Measurements from ENCODE around the gene C11orf58.

Gene C11orf58

DNA sequence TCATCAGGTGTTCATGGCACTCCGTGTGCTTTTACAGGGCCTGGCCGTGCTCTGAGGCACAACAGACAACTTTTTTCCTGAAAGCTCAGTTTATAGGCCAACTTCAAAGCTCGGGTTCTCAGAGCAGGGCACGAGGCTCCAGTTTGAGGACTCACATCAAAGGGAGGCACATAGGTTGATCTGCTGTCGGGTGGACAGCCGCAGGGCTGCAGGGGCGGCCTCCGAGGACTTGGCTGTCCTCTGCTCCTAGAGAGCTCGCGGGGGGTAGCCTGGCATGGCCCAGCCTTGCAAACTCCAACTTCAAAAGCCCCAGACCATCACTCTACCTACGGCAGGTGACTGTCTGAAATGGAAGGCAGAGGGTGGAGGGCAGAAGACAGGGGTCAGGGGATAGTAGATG, 31.6 kb downstream of the C11orf58 start:
- no peak for DNase-seq

DNA sequence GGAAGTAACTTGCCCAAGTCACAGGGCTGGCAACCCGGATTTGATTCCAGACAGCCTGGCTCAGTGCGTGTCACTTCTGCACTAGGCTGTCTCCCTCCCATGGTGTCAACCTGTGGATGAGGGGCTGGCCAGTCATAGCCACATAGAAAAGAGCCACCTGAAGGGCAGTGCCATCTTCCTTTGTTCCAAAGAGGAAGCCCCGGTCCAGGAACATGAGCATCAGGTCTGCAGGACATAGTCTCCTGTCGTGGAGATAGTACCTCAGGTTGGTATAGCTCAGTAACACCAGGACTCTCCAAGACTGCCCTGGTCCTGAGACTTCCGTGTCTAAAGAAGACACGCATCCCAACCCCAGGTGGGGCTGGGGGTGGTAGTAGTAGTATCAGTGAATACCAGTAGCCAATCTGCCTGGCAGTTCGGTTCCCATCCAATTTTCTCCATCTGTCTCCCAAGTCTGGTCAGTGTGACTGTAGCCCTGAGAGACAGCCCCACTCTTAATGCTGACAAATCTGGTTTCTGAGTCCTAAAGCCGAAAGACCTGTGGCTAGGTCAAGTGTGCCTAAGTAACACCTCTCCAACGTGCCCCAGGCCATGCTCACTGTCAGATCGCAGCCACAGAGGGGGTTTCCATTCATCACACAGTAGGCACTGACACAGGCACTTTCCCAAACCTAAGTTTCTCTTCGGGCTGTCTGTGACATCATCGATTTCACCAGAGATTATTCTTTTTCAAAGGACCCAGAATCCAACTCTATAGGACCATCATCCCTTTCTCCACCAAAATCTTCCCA, 33.1 kb downstream of the C11orf58 start:
- DNase-seq, result no peak

DNA sequence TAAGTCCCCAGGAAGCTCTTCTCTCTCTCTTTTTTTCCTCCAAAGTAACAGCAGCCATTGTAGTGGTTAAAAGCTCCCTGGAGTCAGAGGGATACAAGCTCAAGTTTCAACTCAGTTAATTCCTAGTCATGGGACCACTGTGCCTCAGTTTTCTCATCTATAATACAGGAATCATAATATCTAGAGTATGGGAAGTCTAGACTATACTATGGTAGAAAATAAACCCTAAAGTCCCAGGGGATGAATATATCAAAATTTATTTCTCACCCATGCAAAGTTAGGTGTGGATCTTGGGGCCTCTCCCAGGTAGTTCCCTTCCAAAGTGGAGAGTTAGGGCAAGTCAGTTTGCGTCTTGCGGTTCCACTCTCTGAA, 33.7 kb downstream of the C11orf58 start:
- DNase-seq, result no peak

DNA sequence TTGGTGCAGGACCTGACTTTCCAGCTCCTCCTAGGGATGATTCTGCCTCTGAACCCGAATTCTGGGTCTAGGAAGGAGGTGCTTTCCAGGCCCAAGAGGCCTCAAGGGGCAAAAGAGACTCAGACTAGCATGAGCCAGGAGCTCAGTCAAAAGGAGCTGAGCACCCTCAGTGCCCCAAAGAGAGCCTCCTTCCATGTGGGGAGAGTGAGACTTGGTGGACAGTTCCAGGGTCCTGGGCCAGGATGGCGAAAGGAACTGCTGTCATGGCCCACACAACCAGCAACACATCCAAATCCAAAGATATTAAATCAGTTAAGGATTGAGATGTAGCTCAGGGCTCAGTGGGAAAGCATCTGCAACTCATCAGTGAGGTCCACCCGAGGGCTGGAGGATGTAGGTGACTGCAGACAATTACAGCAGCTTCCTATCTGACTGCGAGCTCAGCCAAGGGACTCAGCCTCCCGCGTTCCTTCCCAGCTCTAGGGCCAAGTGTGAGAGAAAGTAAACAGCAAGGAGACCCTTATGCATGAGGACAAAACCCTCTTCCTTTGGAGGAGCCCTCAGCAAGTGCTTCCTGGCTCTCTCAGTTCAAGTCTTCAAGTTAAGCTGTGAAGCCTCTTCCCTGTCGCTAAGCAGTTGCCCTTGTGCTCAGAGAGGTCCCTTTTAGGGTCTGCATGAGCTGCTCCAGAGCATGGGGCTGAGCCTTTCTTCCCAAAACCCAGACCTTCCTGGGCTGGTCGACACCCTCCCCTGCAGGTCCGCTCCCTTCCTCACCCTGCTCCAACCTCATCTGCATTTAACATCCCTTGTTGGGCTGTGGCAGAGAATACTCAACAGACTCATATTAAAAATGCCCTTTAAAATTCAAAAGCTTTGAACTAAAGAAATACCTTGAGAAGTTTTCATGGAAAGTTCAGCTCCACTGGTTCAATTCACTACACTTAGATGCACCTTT, 35.8 kb downstream of the C11orf58 start:
- DNase-seq, result no peak

DNA sequence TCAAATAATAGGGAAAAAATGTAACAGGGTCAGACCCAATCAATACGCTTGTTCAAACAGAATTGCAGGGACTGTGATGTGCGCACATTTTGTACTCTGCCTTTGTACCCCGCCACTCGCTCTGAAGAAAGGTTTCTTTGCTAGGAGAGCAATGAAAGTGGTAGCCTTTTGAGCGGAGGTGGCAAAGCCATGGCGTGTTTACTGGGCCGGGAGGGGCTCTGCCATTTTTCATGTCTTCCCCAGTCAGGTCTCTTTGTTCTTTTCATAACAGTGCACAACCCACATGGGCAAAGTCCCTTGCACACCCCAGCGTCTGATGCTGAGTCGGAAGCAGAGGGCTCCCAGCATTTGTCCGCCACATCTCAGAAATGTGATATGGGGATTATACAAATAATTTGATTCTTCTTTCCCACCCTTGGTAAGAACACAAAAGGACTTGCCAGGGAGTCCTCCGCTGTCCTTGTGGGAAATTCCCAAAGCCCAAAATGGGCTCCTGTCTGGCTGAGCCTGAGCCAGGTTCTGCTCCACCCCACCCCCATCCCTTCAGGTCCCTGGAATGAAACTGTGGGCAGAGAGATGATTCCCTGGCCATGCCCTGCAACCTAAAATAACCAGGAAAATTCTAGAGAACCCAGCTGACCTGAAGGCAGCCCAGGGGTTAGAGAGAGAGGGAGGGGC, 36.6 kb downstream of the C11orf58 start:
- DNase-seq, result no peak

DNA sequence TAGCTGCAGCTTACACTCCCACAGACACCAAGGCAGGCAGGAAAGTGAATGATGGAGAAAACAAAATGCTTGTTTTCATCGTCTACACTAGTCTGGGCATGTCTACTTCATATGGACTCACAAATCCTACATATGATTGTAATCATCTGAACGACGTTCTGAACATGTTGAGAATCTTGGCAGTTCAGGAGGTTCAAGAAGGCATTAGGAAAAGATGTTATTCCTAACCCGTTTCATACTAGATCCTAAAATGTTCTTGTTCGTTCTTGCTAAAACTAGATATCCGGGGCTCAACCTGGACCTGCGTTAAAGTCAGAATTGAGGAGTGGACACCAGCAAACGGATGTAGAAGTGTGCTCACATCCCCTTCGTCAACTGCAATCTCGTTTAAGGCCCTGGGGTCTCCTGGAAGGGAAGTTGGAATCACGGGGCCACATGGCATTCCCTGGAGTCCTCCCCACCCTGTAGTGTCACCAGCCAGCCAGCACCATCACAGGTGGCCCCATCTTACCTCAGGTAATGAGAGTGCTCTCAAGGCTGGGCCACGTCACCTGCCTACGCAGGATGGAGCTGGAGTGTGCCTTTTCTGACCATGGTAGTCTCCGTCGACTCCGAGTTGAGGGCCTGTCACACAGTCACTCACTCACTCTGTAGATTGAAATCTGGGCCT, 37.3 kb downstream of the C11orf58 start:
- DNase-seq, result no peak

DNA sequence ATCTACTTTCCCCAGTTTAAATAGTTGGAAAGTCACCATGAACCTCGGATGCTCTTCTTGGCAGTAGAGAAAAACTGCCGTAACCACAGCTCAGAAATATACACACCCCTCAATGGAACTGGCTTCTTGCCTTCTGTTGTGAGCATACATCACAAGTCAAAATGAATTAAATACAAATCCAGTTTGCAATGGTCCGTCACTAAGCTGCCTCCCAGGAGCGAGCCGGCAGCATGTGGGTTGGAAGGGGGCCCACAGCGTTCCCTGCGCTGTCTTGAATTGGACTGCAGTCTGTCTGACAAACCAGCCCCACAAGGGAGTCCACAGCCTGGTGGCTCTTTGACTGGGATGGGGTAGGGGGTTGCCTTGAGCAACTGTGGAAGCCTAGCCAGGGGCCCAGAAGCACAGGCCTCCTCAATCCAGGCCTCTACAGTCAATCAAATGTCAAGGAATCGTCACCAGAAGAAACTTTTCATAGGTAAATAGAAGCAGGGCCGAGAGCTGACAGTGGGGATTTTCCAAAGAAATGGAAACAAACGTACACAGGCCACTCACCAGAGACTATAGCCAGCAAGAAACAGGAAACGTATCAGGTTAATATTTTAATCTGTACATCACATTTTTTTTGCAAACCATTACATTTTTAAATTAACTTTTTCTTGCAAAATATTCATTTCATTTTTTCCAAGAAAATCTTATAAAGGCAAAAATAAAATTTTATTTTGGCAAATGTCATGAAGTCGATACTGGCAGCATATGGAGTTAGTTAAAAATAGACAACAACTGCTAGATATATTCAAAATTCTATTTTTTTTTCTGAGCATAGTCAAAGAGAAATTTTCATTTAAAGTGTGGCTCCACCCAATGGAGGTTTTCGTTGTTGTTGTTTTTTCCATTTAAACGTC, 38.5 kb downstream of the C11orf58 start:
- DNase-seq, result no peak

DNA sequence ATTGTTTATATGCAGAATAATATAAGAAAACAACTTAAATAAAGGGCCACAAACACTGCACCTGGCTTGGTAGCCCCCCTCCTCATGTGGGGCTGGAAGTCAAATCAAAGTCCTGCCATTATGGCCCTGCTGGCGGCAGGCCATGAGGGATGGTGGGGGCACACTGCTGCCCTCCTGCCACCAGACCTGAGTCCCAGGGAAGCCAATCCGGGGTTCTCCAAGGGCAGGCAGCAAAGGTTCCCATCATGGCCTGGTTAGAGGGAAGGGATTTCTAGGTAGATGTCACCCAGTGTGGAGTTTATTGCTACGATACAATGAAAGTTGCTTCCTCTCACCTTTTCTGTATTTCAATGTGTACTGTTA, 39.1 kb downstream of the C11orf58 start:
- DNase-seq, result no peak

DNA sequence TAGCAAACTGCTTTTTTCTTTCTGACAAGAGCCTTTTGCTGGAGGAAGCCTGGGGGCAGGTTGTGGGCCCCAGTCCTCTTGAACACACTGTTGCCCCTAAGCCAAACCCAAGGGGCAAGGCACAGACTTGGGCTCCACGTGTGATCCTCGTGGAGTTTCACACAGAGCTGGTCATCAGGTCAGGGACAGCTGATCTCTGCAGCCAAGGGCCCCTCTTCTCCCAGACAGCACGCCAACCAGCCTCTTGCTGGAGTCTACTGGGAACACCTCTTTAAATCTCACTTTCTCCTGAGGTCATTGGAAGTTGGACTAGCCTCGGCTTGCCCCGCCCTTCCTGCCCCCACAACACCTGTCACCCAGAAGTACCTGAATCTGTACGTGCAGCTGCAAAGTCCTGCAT, 39.8 kb downstream of the C11orf58 start:
- no peak for DNase-seq

DNA sequence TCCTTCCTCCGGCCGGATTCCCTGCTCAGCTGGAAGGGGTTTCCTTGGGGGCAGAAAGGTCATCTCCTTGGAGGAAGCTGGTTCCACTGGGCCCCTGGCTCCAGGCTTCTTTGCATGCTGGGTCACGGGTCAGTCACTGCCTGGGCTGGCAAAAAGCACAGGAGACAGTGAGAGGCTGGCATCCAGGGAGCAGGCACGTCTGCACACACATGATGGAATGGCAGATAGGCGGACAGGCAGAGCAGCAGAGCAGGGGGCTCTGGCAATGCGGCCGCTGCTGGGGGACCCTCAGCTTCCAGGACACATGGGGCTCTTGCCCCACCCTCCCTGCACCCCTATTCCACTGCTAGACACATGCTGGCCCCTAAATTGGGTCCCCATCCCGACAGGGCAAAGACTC, 40.4 kb downstream of the C11orf58 start:
- no peak for DNase-seq

DNA sequence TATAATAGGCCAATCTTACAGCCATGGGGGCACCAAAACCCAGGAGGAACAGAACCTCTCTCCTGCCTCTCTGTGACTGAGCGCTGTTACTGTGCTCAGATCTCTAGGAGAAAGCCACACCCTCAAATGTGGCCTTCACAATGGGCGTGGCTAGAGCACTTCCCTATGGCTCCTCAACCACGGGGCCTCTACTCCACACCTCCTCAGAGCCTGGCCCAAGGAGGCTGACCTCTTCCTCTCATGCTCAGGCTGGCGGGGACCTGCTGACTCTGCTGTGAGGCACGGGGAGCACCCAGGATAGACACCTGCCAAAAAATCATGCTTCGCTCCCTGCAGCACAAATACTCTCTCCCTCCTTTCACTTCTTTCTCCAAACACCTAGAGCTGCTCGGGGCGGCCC, 41.0 kb downstream of the C11orf58 start:
- no peak for DNase-seq

DNA sequence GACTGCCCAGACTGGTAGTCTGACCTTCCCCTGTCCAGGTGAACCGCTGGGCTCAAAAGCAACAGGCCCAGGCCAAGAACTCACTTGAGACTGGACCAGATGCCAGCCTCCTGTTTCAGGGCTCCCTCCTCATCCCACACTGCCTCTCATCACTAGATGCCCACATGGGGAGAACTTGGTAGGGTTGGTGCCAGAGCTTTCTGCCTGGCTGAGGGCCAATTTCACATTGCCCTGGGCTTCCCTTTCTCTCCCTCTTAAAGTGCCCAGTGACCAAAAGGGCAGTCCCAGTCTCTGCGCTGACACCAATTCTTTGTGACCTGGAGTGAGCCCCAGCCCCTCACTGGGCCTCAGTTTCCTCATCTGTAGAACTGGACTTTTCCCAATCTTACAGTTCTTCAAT, 41.7 kb downstream of the C11orf58 start:
- DNase-seq, result no peak

DNA sequence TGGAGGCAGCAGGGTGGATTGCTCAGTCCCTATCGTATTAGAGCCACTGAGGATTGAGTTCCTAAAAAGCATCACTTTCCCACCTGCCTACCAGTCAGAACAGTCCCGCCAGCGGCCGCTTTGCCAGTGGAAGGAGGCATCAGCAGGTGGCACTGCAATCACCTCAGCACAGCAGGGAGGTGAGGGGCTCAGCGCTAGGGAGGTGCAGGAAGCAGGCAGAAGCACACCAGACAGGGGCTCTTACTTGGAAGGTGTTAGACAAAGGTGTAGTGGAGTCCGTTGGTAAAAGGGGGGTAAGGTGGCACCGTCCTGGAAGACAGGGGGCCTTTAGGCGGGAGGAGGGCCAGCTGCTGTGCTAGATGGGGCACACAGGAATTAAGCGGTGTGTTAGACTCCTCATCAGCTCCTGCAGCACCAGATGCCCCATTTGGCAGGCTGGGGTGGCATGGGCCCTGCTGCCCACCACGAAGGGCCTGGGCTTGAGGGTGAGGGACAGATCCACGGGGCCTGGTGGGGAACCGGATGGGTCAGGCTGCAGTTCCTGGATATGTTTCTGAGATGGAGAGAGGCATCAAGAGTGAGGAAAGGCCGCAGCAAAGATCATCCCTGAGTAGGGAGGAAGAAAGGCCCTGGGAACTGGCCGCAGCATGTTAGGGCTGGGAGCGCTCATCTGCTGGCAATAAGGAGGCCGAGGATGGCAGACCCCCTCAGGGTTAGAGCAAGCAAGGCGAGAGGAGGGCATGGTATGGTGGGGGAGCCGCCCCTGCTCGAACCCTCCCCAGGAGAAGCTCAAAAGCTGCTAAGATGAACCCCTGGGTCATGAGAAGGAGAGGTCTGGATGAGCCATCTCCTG, 42.5 kb downstream of the C11orf58 start:
- DNase-seq, result no peak

DNA sequence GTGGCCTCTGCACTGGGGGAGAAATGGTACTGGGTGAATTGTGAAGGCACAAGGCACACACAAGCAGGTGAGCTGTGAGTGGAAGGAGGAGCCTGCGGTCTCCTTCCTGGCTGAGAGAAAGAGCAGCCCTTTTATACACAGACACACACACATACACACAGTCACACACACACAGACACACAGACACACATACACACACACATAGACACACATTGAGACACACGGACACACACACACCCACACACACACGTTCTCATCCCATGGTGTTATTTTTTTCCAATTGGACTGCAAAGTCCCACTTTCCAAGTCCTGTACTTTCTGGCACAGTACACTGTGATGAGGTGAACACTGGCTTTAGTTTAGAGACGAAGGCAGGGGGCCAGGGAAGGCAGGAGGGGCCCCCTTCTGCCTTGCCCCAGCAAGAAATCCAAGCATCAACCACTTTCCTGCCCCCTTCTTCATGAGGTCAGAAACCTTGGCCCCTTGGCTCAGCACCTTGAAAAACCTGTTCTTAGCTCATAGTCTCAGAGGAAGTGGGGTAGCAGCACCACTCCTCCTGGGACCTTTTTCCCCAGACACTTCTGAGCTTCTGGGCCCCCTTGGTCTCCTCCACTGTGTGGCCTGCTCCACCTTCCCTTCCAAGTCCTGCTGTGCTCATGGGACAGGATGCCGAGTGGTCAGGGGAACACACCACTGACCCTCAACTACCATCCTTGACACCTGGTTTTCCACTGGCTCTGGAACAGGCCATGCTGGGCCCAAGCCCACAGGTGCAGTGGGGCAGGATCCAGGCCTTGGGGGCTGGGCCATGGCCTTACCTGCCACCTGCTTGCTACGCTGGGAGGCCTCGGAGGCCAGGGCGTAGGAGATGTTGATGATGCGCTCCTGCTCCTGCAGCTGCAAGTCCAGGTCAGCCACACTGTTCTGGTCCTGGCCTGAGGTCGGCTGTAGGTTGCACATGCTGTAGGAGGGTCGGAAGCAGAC, 43.8 kb downstream of the C11orf58 start:
- DNase-seq, result no peak

DNA sequence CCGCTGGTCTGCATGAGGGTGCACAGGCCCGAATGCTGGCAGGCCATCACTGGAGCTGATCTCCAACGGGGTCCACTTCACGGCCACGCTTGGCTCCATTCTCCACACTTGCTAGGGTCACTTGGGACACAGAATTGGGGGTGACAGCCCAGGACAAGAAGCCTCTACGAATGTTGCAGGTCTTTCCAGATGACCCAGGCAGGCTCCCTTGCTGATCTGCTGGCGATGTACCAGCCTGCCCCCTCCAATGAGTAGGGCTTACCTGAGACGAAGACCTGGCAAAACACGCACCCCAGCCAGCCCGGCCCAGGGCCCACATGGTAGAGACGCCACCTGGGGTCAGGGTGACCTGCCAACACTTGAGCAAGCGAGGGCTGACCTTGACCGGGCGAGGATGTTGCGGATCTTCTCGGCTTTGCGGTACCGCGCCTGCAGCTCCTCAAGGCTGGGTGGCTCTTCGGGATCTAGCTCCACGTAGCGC, 44.9 kb downstream of the C11orf58 start:
- no peak for DNase-seq

DNA sequence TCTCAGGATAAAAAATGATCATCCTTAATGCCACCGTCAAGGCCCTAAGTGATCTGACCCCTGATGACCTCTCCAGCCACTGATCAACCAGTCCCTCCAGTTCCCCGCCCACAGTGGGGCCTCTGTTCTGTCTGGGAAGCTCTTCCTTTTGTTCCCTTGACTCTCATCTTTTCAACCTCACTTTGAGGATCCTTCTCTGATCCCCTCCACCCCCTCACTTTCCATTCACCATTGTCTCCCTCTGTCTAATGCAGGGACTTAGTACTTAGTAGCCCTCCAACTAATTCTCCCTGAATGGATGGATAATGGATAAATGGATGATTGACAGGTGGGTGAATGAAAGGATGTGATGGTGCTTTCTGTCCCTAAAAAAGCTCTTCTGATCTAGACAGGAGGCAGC, 45.6 kb downstream of the C11orf58 start:
- DNase-seq, result no peak

DNA sequence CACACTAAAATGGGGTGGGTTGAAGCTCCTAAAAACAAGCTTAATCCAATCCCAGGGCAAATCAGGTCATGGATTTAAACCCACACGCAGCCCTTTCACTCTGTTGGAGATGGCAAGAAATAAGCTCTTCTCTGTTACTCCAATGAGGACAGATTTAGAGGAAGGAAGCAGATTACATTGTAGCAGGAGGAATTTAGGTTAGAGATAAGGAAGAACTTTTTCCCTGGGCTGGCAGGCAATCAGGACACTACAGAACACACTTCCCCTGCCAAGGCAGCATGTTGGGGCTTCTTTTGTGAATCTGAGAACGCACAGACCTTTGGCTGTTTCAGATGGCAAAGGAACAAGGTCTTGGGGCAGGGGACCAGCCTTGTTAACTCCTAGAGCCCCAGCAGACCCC, 46.2 kb downstream of the C11orf58 start:
- no peak for DNase-seq

DNA sequence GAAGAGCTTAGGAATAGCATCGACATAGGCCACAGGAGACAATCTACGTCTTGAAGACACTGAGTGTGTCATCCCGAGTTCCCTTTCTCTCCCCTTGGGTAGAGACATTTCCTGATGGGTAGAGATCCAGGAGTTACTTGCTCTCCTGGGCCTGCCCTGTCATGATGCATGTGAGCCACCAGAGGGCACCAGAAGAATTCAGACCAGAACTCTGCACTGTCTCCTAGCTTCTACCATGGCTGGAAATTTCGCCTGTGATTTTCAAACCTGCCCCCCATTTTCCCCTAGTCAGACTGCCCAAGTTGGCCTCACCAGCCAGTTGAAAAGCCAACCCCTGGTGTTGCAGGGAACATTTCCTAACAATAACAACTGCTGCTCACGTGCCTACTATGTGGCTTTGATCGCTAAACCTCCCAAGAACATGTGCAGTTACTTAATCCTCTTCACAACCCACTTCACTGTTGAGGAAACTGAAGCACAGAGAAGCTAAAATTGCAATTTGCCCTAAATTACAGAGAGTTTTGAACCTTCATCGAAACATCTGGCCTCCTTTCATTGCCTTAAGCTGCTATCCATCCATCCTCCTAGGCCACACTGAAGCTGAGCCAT, 47.2 kb downstream of the C11orf58 start:
- DNase-seq, result peak; percentile 41

DNA sequence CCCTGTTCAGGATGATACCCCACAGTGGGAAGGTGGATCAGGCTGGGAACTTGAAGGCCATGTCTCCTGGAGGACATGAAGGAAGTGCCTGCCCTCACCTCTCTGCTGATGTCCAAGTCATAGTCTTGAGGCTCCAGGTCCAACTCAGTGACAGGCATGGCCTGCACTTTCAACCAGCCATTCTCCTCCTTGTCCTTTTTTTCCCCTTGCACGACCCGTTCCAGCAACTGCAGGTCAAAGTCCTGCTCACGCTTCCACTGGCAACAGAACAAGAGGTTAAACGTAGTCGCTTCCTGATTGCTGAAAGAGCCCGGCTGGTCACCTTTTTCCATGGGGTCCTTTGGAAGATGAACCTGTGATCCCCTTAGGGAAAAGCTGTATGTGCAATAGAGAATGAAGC, 47.7 kb downstream of the C11orf58 start:
- DNase-seq, result no peak

All from stimulated activated naive CD4-positive, alpha-beta T cell treated with Interleukin-2 at 50 U/mL for 16 hours (primary cell).